Stimulated activated CD4-positive, alpha-beta T cell treated with anti-CD3 and anti-CD28 coated beads, Interleukin-12 subunit alpha, Interleukin-12 subunit beta, amount 100 ng/mL, for 4 hours (primary cell): ENCODE results near the gene PLPPR1.

Experiments
- DNase-seq: peaks from one replicate; pipeline ENCODE4 v3.0.0-alpha.2; 2020

PLPPR1 gene

GRCh38 chr9:101354765-101355708 lies 326.5 kb downstream of the PLPPR1 start:
- no peak for DNase-seq

GRCh38 chr9:101356619-101357018 lies 328.1 kb downstream of the PLPPR1 start:
- DNase-seq = no peak

GRCh38 chr9:101359679-101360078 lies 331.2 kb downstream of the PLPPR1 start:
- no peak for DNase-seq

- DNase-seq = no peak
These were observed 332.1 kb downstream of the PLPPR1 start for GRCh38 chr9:101360647-101361046.

GRCh38 chr9:101362450-101362849 lies 333.9 kb downstream of the PLPPR1 start:
- DNase-seq = no peak

- no peak for DNase-seq
These were observed 336.7 kb downstream of the PLPPR1 start for GRCh38 chr9:101365181-101365580.

GRCh38 chr9:101366038-101366756 lies 337.7 kb downstream of the PLPPR1 start:
- DNase-seq = no peak

GRCh38 chr9:101367323-101367722 lies 338.8 kb downstream of the PLPPR1 start:
- no peak for DNase-seq

- no peak for DNase-seq
These were observed 340.8 kb downstream of the PLPPR1 start for GRCh38 chr9:101369286-101369685.

- no peak for DNase-seq
These were observed 341.5 kb downstream of the PLPPR1 start for GRCh38 chr9:101369884-101370531.

GRCh38 chr9:101371813-101372212 lies 343.3 kb downstream of the PLPPR1 start:
- DNase-seq = no peak

- DNase-seq = no peak
These were observed 344.0 kb downstream of the PLPPR1 start for GRCh38 chr9:101372327-101373118.
